K562 (cell line): Measurements from ENCODE around the gene FAM118B. TPM values are rescaled to one million over a fixed set of nuclear protein-coding genes. Genes with fewer than 3 reads are reported as not detected.

Experiments used
- ATAC-seq: fragments of 200-7000 bp; cut with Tn5 transposase; 3 replicates; pipeline ENCODE4 v1.9.1; 2020; ENCODE audit warnings: moderate library complexity
- BruUV-seq: library from RNA; stranded (reverse); fragments of 400-500 nt; replicated peaks from 2 replicates; lab custom pipeline; 2021; lab: Mats Ljungman, UMichigan
- CTCF ChIA-PET: fragments of 300-600 bp; formaldehyde crosslinking; extraction: SDS; loops from one replicate; lab custom pipeline; 2021; ENCODE audit warnings: low intra/inter-chr PET ratio; lab: Yijun Ruan, JAX
- POLR2A ChIA-PET: fragments of 300-600, 350-650 bp; sonication (Branson Sonifier 250); formaldehyde crosslinking; extraction: SDS; loops from one replicate; lab custom pipeline; 2021; ENCODE audit warnings: antibody characterized with exemption, inconsistent platforms; lab: Yijun Ruan, JAX
- DNase-seq, 4 experiments: peaks; one replicate each; pipeline versions ENCODE4 v3.0.0 to v3.0.0-alpha.2; 2011 to 2018; ENCODE audit warnings: low spot score in 3 of 4, mixed read lengths in 3 of 4; ENCODE audit errors: extremely low read depth in 1 of 4
- FAIRE-seq: peaks from 2 replicates; lab custom pipeline; 2011; peaks lifted over from hg19 to GRCh38; lab: Jason Lieb, UNC
- H2AFZ ChIP-seq: 2 replicates; pipeline ENCODE4 v1.6.0; 2011; ENCODE audit warnings: low read depth, low read length, control low read depth, inconsistent platforms
- H3K27ac ChIP-seq: fragments of 200-600 bp; 3 replicates; pipeline ENCODE4 v1.8.0; 2011; ENCODE audit warnings: low read depth, mild to moderate bottlenecking, control low read depth, inconsistent platforms, low read length, moderate library complexity, mixed read lengths; ENCODE audit errors: extremely low read depth
- H3K27me3 ChIP-seq, 2 experiments: fragments of 300-600 bp in 1 of 2; 2 replicates in 1 of 2; 3 replicates in 1 of 2; pipeline versions ENCODE4 v1.6.0 to v1.8.0; 2011; ENCODE audit warnings: inconsistent platforms in 2 of 2, low read length in 2 of 2, mild to moderate bottlenecking in 1 of 2, mixed read lengths in 1 of 2, moderate library complexity in 1 of 2; ENCODE audit not compliant: control insufficient read depth in 2 of 2, insufficient read depth in 2 of 2
- H3K36me3 ChIP-seq: fragments of 300-600 bp; 3 replicates; pipeline ENCODE4 v1.8.0; 2011; ENCODE audit warnings: mild to moderate bottlenecking, low read length, inconsistent platforms; ENCODE audit not compliant: control insufficient read depth, insufficient read depth
- H3K4me1 ChIP-seq, 2 experiments: fragments of 200-600 bp in 1 of 2; replicated peaks in 1 of 2; 2 replicates in 1 of 2; 3 replicates in 1 of 2; pipeline versions ENCODE4 v1.5.1 to v1.8.0; 2011; ENCODE audit warnings: inconsistent platforms in 2 of 2, low read length in 2 of 2, mild to moderate bottlenecking in 1 of 2, mixed read lengths in 1 of 2, moderate library complexity in 1 of 2; ENCODE audit not compliant: control insufficient read depth in 2 of 2, insufficient read depth in 2 of 2
- H3K4me2 ChIP-seq: 2 replicates; pipeline ENCODE4 v1.6.1; 2011; ENCODE audit warnings: low read length, control low read depth, inconsistent platforms, mixed read lengths; ENCODE audit not compliant: insufficient read depth
- H3K4me3 ChIP-seq: fragments of 200-600 bp; sonication (generic), shearing (Covaris generic); 2 replicates; pipeline ENCODE4 v1.5.1; 2016; ENCODE audit warnings: control low read depth, inconsistent platforms
- H3K79me2 ChIP-seq: fragments of 200-600 bp; 3 replicates; pipeline ENCODE4 v1.8.0; 2011; ENCODE audit warnings: low read length, inconsistent platforms; ENCODE audit not compliant: control insufficient read depth, insufficient read depth
- H3K9ac ChIP-seq, 2 experiments: 2 replicates each; pipeline versions ENCODE4 v1.6.0 to v1.6.1; 2011; ENCODE audit warnings: low read depth in 2 of 2, low read length in 2 of 2, control low read depth in 1 of 2, inconsistent platforms in 1 of 2, mild to moderate bottlenecking in 1 of 2, mixed read lengths in 1 of 2; ENCODE audit not compliant: insufficient read depth in 1 of 2
- H3K9me1 ChIP-seq: one replicate; pipeline ENCODE4 v1.6.0; 2011; ENCODE audit warnings: inconsistent platforms, mild to moderate bottlenecking, low read length, moderate library complexity; ENCODE audit not compliant: control insufficient read depth, insufficient read depth
- H3K9me3 ChIP-seq: replicated peaks from 2 replicates; pipeline ENCODE4 v1.5.1; 2011; ENCODE audit warnings: low read depth, low read length, inconsistent platforms; ENCODE audit not compliant: control insufficient read depth, insufficient read depth
- H4K20me1 ChIP-seq: replicated peaks from 2 replicates; pipeline ENCODE4 v1.6.1; 2011; ENCODE audit warnings: low read length, inconsistent platforms, mixed read lengths; ENCODE audit not compliant: control insufficient read depth, insufficient read depth
- CHD1 ChIP-seq: fragments of 200-600 bp; sonication (generic); IDR thresholded peaks from one replicate; pipeline ENCODE4 v1.6.1; 2012; ENCODE audit warnings: mild to moderate bottlenecking, moderate library complexity, low read length, inconsistent platforms
- CTCFL ChIP-seq: IDR thresholded peaks from 2 replicates; pipeline ENCODE4 v1.6.1; 2011; ENCODE audit warnings: borderline replicate concordance, low read depth, mild to moderate bottlenecking, moderate library complexity, low read length; ENCODE audit not compliant: insufficient read depth, poor library complexity, severe bottlenecking
- DACH1 ChIP-seq: fragments of 450-650 bp; IDR thresholded peaks from 2 replicates; pipeline ENCODE4 v1.6.1; 2018; ENCODE audit not compliant: partially characterized antibody
- EP300 ChIP-seq: IDR thresholded peaks from 2 replicates; pipeline ENCODE4 v1.6.1; 2012; ENCODE audit warnings: low read length, improper control_type of control experiment
- FOXK1 ChIP-seq: sonication (generic); formaldehyde crosslinking; IDR thresholded peaks from 2 replicates; pipeline ENCODE4 v1.8.0; 2022; ENCODE audit warnings: missing genetic modification reagents, mild to moderate bottlenecking, borderline replicate concordance
- GTF3C2 ChIP-seq: IDR thresholded peaks from 3 replicates; pipeline ENCODE4 v1.6.1; 2011; ENCODE audit warnings: borderline replicate concordance, mild to moderate bottlenecking, moderate library complexity; ENCODE audit not compliant: insufficient read length; ENCODE audit errors: extremely low read depth
- HMG20A ChIP-seq: fragments of 450-650 bp; formaldehyde crosslinking; conservative IDR thresholded peaks from 2 replicates; pipeline ENCODE4 v1.4.0; 2020; ENCODE audit warnings: mild to moderate bottlenecking, mixed read lengths
- MAFF ChIP-seq: IDR thresholded peaks from 2 replicates; pipeline ENCODE4 v1.6.1; 2012; ENCODE audit warnings: low read length, improper control_type of control experiment
- MAFG ChIP-seq: fragments of 450-650 bp; conservative IDR thresholded peaks from 2 replicates; pipeline ENCODE4 v1.6.1; 2016; ENCODE audit warnings: missing genetic modification characterization, missing compliant biosample characterization
- NFIX ChIP-seq: fragments of 250-450 bp; sonication (Bioruptor Pico); IDR thresholded peaks from 2 replicates; pipeline ENCODE4 v1.4.0; 2020; ENCODE audit warnings: low read depth, mild to moderate bottlenecking, moderate library complexity
- SREBF2 ChIP-seq: sonication (generic); formaldehyde crosslinking; IDR thresholded peaks from 2 replicates; pipeline ENCODE4 v1.4.0; 2020; ENCODE audit warnings: mild to moderate bottlenecking, missing genetic modification reagents
- STAT5A ChIP-seq: IDR thresholded peaks from 2 replicates; pipeline ENCODE4 v1.6.1; 2012; ENCODE audit warnings: low read length, inconsistent platforms, borderline replicate concordance
- ZBTB8A ChIP-seq: fragments of 450-650 bp; IDR thresholded peaks from 2 replicates; pipeline ENCODE4 v1.6.1; 2018; ENCODE audit warnings: mild to moderate bottlenecking, moderate library complexity; ENCODE audit not compliant: partially characterized antibody
- ZNF551 ChIP-seq: fragments of 250-450 bp; sonication (Bioruptor Pico); IDR thresholded peaks from 2 replicates; pipeline ENCODE4 v1.5.0; 2021; ENCODE audit warnings: mild to moderate bottlenecking, moderate library complexity
- ZNF76 ChIP-seq: fragments of 250-450 bp; sonication (Bioruptor Pico); IDR thresholded peaks from 2 replicates; pipeline ENCODE4 v1.4.0; 2020; ENCODE audit warnings: mild to moderate bottlenecking, moderate library complexity, borderline replicate concordance
- WGBS: fragments of 100-300 bp; shearing (Covaris generic); methylation state at CpG from one replicate; pipeline ENCODE4 v1.1.6; 2016; ENCODE audit warnings: low coverage, mixed read lengths; ENCODE audit not compliant: insufficient coverage; ENCODE audit errors: missing lambda C conversion rate; 5-methylcytosine and 5-hydroxymethylcytosine counted together
- in situ Hi-C: fragments of 300-500 bp; cut with MboI; formaldehyde crosslinking; loops from 4 replicates; pipeline ENCODE4 v1.15.0; 2018; ENCODE audit warnings: inconsistent platforms, mixed read lengths
- intact Hi-C: fragments of 100-400 bp; cut with micrococcal nuclease; formaldehyde crosslinking; loops from 2 replicates; pipeline ENCODE4 v1.14.2; 2022
- polyA plus RNA-seq, 8 experiments: library from polyadenylated mRNA; depleted of rRNA in 4 of 8; stranded (reverse) in 5 of 8; unstranded in 3 of 8; fragments of >200 nt; fragmentation: Nextera tagmentation in 2 of 8; fragmentation: Illumina TruSeq in 1 of 8; extraction: Ambion mirVana in 2 of 8; extraction: Trizol in 1 of 8; gene quantifications; 2 replicates each; pipeline versions ENCODE4 v1.2.1 to v1.2.3, GENCODE V29; 2011 to 2014; ENCODE audit warnings: inconsistent platforms in 1 of 8, missing spikeins in 1 of 8
- total RNA-seq, 7 experiments: library from RNA; depleted of rRNA in 6 of 7; stranded (reverse); fragments of >200 nt in 6 of 7; fragmentation: Illumina TruSeq in 2 of 7; extraction: Trizol in 2 of 7; gene quantifications; 2 replicates each; pipeline versions ENCODE4 v1.2.1 to v1.2.3, GENCODE V29; 2011 to 2021; ENCODE audit warnings: low replicate concordance in 1 of 7

FAM118B gene
- total and polyA plus RNA-seq, 9 of the 15 experiments (the other 6 are each of a cell fraction or from before 2014, with no cell fraction given) = 12.0 to 49.0 (median 22.1) TPM

- H3K36me3 ChIP-seq = peaks cover 4% of the 10 kb centered on the region; the same call in 2 of the 3 replicates
- ChIA-PET POLR2A (interaction anchor here (0.6 to 1.1 kb wide), 12 partner anchors 9 to 359 kb away, joined by 3 to 6 read pairs (median 4); no protein-coding TSS in a partner anchor), CTCF (no interaction called here)
- H3K4me1 ChIP-seq = peaks cover 4 to 11% of the 10 kb centered on the region in 2 experiments; a peak in 3 of 5 replicates
- no peaks in the 10 kb centered on the region for H3K9me3 ChIP-seq
- H3K4me2 ChIP-seq = peak within 1 kb of the TSS; percentile 96
- H3K9me1 ChIP-seq = no peaks in the 10 kb centered on the region
- H3K27me3 ChIP-seq = no peaks in the 10 kb centered on the region; a peak in 1 of 5 replicates
- DNase-seq (peak; percentile 92 to 96 (median 96)), FAIRE-seq (peak; percentile 95), ATAC-seq (peak; percentile 99)
- BruUV-seq = TSS peak; percentile 87
- peaks cover 12% of the 10 kb centered on the region; the same call in 2 of the 3 replicates for H3K79me2 ChIP-seq
- H3K27ac ChIP-seq = peak within 1 kb of the TSS; percentile 86
- in situ Hi-C loops = loop anchor here (25.0 kb wide), 2 partner anchors 108 to 683 kb away; no protein-coding TSS in a partner anchor
- no peaks in the 10 kb centered on the region; the same call in 1 of the 2 replicates for H4K20me1 ChIP-seq
- intact Hi-C loops = no loop called here
- H3K4me3 ChIP-seq = peak within 1 kb of the TSS; percentile 57
- under 1% methylated on average over 44 of the region's 61 CpGs for WGBS
- H3K9ac ChIP-seq = peak within 1 kb of the TSS; percentile 86 to 89
- H2AFZ ChIP-seq = peak within 1 kb of the TSS; percentile 100
- TF ChIP-seq ZNF76 (no peak), EP300 (no peak), MAFF (no peak), CHD1 (no peak), NFIX (CRISPR knock-in tag) (no peak), HMG20A (no peak), SREBF2 (CRISPR knock-in tag) (0 out of 2 replicates have a peak, but pooled peaks have one; percentile 62), STAT5A (no peak), DACH1 (no peak), CTCFL (no peak), ZNF551 (CRISPR knock-in tag) (no peak), MAFG (no peak), GTF3C2 (no peak), FOXK1 (CRISPR knock-in tag) (no peak), ZBTB8A (no peak)
These were observed 92.3 kb downstream of the FAM118B start, which contains the start of gene DCPS for GRCh38 chr11:126303623-126304456. Gene DCPS (plus strand): TSS chr11:126304060. CDS start chr11:126304081, 21 bp downstream.
